HepG2 (cell line): ENCODE measurements around the gene ATIC. TPM values are rescaled to one million over a fixed set of nuclear protein-coding genes. Genes with fewer than 3 reads are reported as not detected.

Source experiments
- ATAC-seq: fragments of 200-7000 bp; cut with Tn5 transposase; 3 replicates; pipeline ENCODE4 v1.9.1; 2020; ENCODE audit warnings: mild to moderate bottlenecking, moderate library complexity
- BruUV-seq: library from RNA; stranded (reverse); fragments of 400-500 nt; replicated peaks from 2 replicates; lab custom pipeline; 2021; lab: Mats Ljungman, UMichigan
- CTCF ChIA-PET: fragments of 300-600 bp; formaldehyde crosslinking; extraction: SDS; loops from one replicate; lab custom pipeline; 2021; ENCODE audit warnings: low total read pairs, inconsistent platforms, low intra/inter-chr PET ratio; lab: Yijun Ruan, JAX
- POLR2A ChIA-PET: fragments of 350-600 bp; sonication (Branson Sonifier 250); formaldehyde crosslinking; loops from one replicate; lab custom pipeline; 2020; ENCODE audit warnings: antibody characterized with exemption, inconsistent platforms; lab: Yijun Ruan, JAX
- DNase-seq: peaks from one replicate; pipeline ENCODE4 v3.0.0-alpha.2; 2015; ENCODE audit warnings: low spot score
- FAIRE-seq: peaks from 3 replicates; lab custom pipeline; 2011; peaks lifted over from hg19 to GRCh38; lab: Jason Lieb, UNC
- H2AFZ ChIP-seq: one replicate; pipeline ENCODE4 v1.6.1; 2011; ENCODE audit warnings: low read length, inconsistent platforms
- H3K27ac ChIP-seq: fragments of 300-600 bp; 3 replicates; pipeline ENCODE4 v1.8.0; 2011; ENCODE audit warnings: mixed run types, mild to moderate bottlenecking, mixed read lengths, low read length, inconsistent platforms; ENCODE audit not compliant: insufficient read depth; ENCODE audit errors: extremely low read length
- H3K27me3 ChIP-seq, 2 experiments: fragments of 200-600 bp in 1 of 2; 2 replicates in 1 of 2; 3 replicates in 1 of 2; pipeline versions ENCODE4 v1.6.0 to v1.8.0; 2011; ENCODE audit warnings: low read length in 2 of 2, mild to moderate bottlenecking in 2 of 2, moderate library complexity in 2 of 2, inconsistent platforms in 1 of 2; ENCODE audit not compliant: insufficient read depth in 2 of 2, control insufficient read depth in 1 of 2
- H3K36me3 ChIP-seq, 2 experiments: fragments of 200-600 bp in 1 of 2; replicated peaks in 1 of 2; 2 replicates in 1 of 2; 3 replicates in 1 of 2; pipeline versions ENCODE4 v1.5.1 to v1.8.0; 2011; ENCODE audit warnings: low read length in 2 of 2, inconsistent platforms in 1 of 2; ENCODE audit not compliant: insufficient read depth in 2 of 2, control insufficient read depth in 1 of 2
- H3K4me1 ChIP-seq: 2 replicates; pipeline ENCODE4 v1.5.1; 2012; ENCODE audit warnings: low read length, inconsistent platforms; ENCODE audit not compliant: insufficient read depth
- H3K4me2 ChIP-seq: 2 replicates; pipeline ENCODE4 v1.6.0; 2011; ENCODE audit warnings: low read depth, low read length, inconsistent platforms
- H3K4me3 ChIP-seq, 3 experiments: fragments of 200-600 bp in 1 of 3; sonication (generic), shearing (Covaris generic) in 1 of 3; replicated peaks in 1 of 3; 2 replicates each; pipeline ENCODE4 v1.5.1; 2011 to 2016; ENCODE audit warnings: low read length in 3 of 3, inconsistent platforms in 2 of 3, low read depth in 2 of 3, mild to moderate bottlenecking in 2 of 3, control low read depth in 1 of 3, mixed read lengths in 1 of 3; ENCODE audit not compliant: insufficient read depth in 1 of 3
- H3K79me2 ChIP-seq: one replicate; pipeline ENCODE4 v1.6.1; 2011; ENCODE audit warnings: low read length, inconsistent platforms; ENCODE audit not compliant: insufficient read depth
- H3K9ac ChIP-seq: 2 replicates; pipeline ENCODE4 v1.6.0; 2011; ENCODE audit warnings: mild to moderate bottlenecking, low read depth, low read length, inconsistent platforms; ENCODE audit not compliant: insufficient read depth
- H3K9me3 ChIP-seq: 2 replicates; pipeline ENCODE4 v1.5.1; 2012; ENCODE audit warnings: mild to moderate bottlenecking, low read length
- H4K20me1 ChIP-seq: 2 replicates; pipeline ENCODE4 v1.6.0; 2011; ENCODE audit warnings: inconsistent platforms, mild to moderate bottlenecking, low read length, moderate library complexity; ENCODE audit not compliant: insufficient read depth
- CREB1 ChIP-seq, 2 experiments: fragments of 450-650 bp in 1 of 2; IDR thresholded peaks; 2 replicates each; pipeline ENCODE4 v1.6.1; 2016 to 2017; ENCODE audit warnings: control low read depth in 1 of 2, mild to moderate bottlenecking in 1 of 2, missing compliant biosample characterization in 1 of 2, missing genetic modification characterization in 1 of 2
- FOSL2 ChIP-seq: sonication (generic); formaldehyde crosslinking; IDR thresholded peaks from 2 replicates; pipeline ENCODE4 v1.4.0; 2020; ENCODE audit warnings: missing genetic modification reagents
- IRF2 ChIP-seq: IDR thresholded peaks from 2 replicates; pipeline ENCODE4 v1.6.1; 2018; ENCODE audit warnings: missing genetic modification reagents, missing compliant biosample characterization
- ONECUT2 ChIP-seq: sonication (generic); formaldehyde crosslinking; IDR thresholded peaks from 2 replicates; pipeline ENCODE4 v1.4.0; 2020; ENCODE audit warnings: missing genetic modification reagents
- PAF1 ChIP-seq: IDR thresholded peaks from 2 replicates; pipeline ENCODE4 v1.6.1; 2016; ENCODE audit warnings: missing genetic modification reagents, missing compliant biosample characterization
- POLR2A ChIP-seq, 2 experiments: IDR thresholded peaks; 2 replicates each; pipeline ENCODE4 v1.6.1; 2011; ENCODE audit warnings: low read depth in 2 of 2, low read length in 2 of 2, mild to moderate bottlenecking in 1 of 2, moderate library complexity in 1 of 2; ENCODE audit not compliant: insufficient read depth in 1 of 2
- POLR2AphosphoS2 ChIP-seq: IDR thresholded peaks from 2 replicates; pipeline ENCODE4 v1.6.1; 2011; ENCODE audit warnings: low read depth, low read length, improper control_type of control experiment
- POLR2AphosphoS5 ChIP-seq: IDR thresholded peaks from 2 replicates; pipeline ENCODE4 v1.6.1; 2012; ENCODE audit warnings: low read depth, low read length
- POLR2G ChIP-seq: fragments of 200-400 bp; formaldehyde crosslinking; IDR thresholded peaks from 2 replicates; pipeline ENCODE4 v1.6.1; 2018; ENCODE audit warnings: mild to moderate bottlenecking, low read depth, low read length, moderate library complexity
- SP1 ChIP-seq, 2 experiments: fragments of 450-650 bp in 1 of 2; sonication (generic) in 1 of 2; formaldehyde crosslinking in 1 of 2; IDR thresholded peaks; 2 replicates each; pipeline versions ENCODE4 v1.4.0 to v1.6.1; 2016 to 2020; ENCODE audit warnings: missing genetic modification reagents in 1 of 2
- SSRP1 ChIP-seq: IDR thresholded peaks from 2 replicates; pipeline ENCODE4 v1.6.1; 2016; ENCODE audit warnings: control low read depth
- ZSCAN22 ChIP-seq: sonication (generic); formaldehyde crosslinking; IDR thresholded peaks from 2 replicates; pipeline ENCODE4 v1.4.0; 2020; ENCODE audit warnings: mild to moderate bottlenecking, missing genetic modification reagents
- ZSCAN29 ChIP-seq: sonication (generic); formaldehyde crosslinking; conservative IDR thresholded peaks from 2 replicates; pipeline ENCODE4 v1.4.0; 2020; ENCODE audit warnings: mild to moderate bottlenecking, missing genetic modification reagents
- WGBS: methylation state at CpG from one replicate; pipeline ENCODE4 v1.1.6; 2017; ENCODE audit warnings: low lambda C conversion rate; 5-methylcytosine and 5-hydroxymethylcytosine counted together
- in situ Hi-C: cut with HindIII; loops from 2 replicates; pipeline ENCODE4 v1.10.0; 2017; ENCODE audit warnings: low pct_unique_long_range_greater_than_20kb; ENCODE audit not compliant: extremely low pct_ligation_motif_present
- intact Hi-C: fragments of 100-400 bp; cut with micrococcal nuclease; formaldehyde crosslinking; loops from one replicate; pipeline ENCODE4 v1.10.0; 2022; ENCODE audit not compliant: unreplicated experiment
- polyA plus RNA-seq, 8 experiments: library from polyadenylated mRNA; depleted of rRNA in 3 of 8; stranded (reverse) in 7 of 8; unstranded in 1 of 8; fragments of >200 nt; fragmentation: Illumina TruSeq in 4 of 8; extraction: Trizol in 4 of 8; gene quantifications; 2 replicates each; pipeline versions ENCODE4 v1.2.1 to v1.2.3, GENCODE V29; 2011 to 2016; ENCODE audit warnings: low read depth in 4 of 8, missing spikeins in 1 of 8, mixed read lengths in 1 of 8; ENCODE audit not compliant: insufficient read depth in 1 of 8
- total RNA-seq, 5 experiments: library from RNA; depleted of rRNA; stranded (reverse); fragments of >200 nt; fragmentation: Illumina TruSeq; extraction: Trizol; gene quantifications; 2 replicates each; pipeline ENCODE4 v1.2.3, GENCODE V29; 2016; ENCODE audit warnings: low read depth in 1 of 5
- TF ChIP-seq, protein P1 (sequence below): IDR thresholded peaks from 2 replicates; pipeline ENCODE4 v1.6.1; 2012; ENCODE audit warnings: low read length, improper control_type of control experiment
- TF ChIP-seq, protein P2 (sequence below): sonication (generic); formaldehyde crosslinking; IDR thresholded peaks from 2 replicates; pipeline ENCODE4 v1.9.0; 2022; ENCODE audit warnings: missing genetic modification reagents, mild to moderate bottlenecking, borderline replicate concordance

ATIC gene
- total and polyA plus RNA-seq, 2 of the 13 experiments (the other 11 are each of a cell fraction or from before 2014, with no cell fraction given): 89.8 to 146 TPM

DNA sequence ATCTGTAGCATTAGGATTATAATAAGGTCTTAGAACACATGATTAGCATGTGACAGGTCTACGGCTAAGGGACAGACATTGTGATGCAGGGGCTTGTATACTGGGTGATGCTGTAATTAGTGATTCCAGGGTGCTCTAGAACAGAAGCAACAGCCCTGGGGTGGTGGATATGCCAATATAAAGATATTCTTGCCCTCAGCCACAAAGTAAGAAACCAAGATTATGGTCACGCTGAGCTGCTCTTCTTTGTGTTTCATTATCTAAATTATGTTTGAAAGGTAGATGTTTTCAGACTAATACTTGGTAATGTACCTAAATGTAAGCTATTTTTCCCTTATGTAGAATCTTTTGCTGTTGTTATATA lies 78.7 kb downstream of the ATIC start (continued):
- TF ChIP-seq, protein P1, sequence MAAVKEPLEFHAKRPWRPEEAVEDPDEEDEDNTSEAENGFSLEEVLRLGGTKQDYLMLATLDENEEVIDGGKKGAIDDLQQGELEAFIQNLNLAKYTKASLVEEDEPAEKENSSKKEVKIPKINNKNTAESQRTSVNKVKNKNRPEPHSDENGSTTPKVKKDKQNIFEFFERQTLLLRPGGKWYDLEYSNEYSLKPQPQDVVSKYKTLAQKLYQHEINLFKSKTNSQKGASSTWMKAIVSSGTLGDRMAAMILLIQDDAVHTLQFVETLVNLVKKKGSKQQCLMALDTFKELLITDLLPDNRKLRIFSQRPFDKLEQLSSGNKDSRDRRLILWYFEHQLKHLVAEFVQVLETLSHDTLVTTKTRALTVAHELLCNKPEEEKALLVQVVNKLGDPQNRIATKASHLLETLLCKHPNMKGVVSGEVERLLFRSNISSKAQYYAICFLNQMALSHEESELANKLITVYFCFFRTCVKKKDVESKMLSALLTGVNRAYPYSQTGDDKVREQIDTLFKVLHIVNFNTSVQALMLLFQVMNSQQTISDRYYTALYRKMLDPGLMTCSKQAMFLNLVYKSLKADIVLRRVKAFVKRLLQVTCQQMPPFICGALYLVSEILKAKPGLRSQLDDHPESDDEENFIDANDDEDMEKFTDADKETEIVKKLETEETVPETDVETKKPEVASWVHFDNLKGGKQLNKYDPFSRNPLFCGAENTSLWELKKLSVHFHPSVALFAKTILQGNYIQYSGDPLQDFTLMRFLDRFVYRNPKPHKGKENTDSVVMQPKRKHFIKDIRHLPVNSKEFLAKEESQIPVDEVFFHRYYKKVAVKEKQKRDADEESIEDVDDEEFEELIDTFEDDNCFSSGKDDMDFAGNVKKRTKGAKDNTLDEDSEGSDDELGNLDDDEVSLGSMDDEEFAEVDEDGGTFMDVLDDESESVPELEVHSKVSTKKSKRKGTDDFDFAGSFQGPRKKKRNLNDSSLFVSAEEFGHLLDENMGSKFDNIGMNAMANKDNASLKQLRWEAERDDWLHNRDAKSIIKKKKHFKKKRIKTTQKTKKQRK: no peak
- 0 out of 2 replicates have a peak, but pooled peaks have one; percentile 7 for TF ChIP-seq POLR2AphosphoS5

DNA sequence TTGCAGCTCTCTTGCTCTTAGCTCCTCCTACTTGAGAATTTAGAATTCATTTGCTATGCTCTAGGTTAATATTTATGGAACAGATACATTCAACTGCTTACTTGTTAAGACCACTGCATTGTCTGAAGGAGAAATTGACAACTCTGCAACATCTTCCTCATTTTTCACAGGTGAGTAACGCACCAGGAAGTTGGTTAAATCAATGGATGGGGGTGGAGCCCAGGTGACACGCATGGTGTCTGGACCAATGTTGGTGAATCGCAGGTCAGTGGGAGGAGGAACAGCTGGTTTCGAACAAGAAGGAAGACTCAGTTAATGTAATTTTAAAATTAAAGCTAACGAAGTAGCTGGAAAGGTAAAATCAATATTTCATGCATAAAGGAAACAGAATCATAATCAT lies 79.7 kb downstream of the ATIC start:
- Histone ChIP-seq H3K4me3 (no peak overlapping the region), H4K20me1 (peaks cover 16% of the 10 kb centered on the region), H3K4me2 (no peak overlapping the region), H3K9ac (no peak overlapping the region), H3K27ac (peak overlapping the region; percentile 2), H3K4me1 (no peaks in the 10 kb centered on the region), H3K36me3 (peaks cover 56 to 97% of the 10 kb centered on the region in 2 experiments), H3K9me3 (no peaks in the 10 kb centered on the region), H3K79me2 (no peaks in the 10 kb centered on the region), H3K27me3 (no peaks in the 10 kb centered on the region), H2AFZ (no peak overlapping the region)
- ChIA-PET POLR2A (interaction anchor here (0.9 kb wide), 1 partner anchor 21 kb away, joined by 3 read pairs; no protein-coding TSS in a partner anchor), CTCF (no interaction called here)
- FAIRE-seq: no peak
- intact Hi-C loops (no loop called here), in situ Hi-C loops (no loop called here)
- no peak for DNase-seq
- ATAC-seq: no peak
- 98% methylated on average over 5 of the region's 5 CpGs for WGBS
- no TSS peak for BruUV-seq
- TF ChIP-seq POLR2G: peak; percentile 66; the same call in 1 of the 2 replicates
- peak; percentile 63 for TF ChIP-seq FOSL2 (CRISPR knock-in tag)
- TF ChIP-seq ZSCAN22: no peak
- peak in 1 of 2 experiments; percentile 43; a peak in 2 of 4 replicates for TF ChIP-seq POLR2A (IDR thresholded peaks at IDR 0.05; ENCODE audit: insufficient read depth in 1 of 2, low read depth in 2 of 2, low read length in 2 of 2)
- TF ChIP-seq SP1 (IDR thresholded peaks at IDR 0.05): no peak
- TF ChIP-seq SP1 (CRISPR knock-in tag; IDR thresholded peaks at IDR 0.05): 0 out of 2 replicates have a peak, but pooled peaks have one; percentile 26
- no peak for TF ChIP-seq IRF2 (CRISPR knock-in tag)
- peak; percentile 89 for TF ChIP-seq PAF1 (CRISPR knock-in tag)
- TF ChIP-seq ONECUT2 (CRISPR knock-in tag): 0 out of 2 replicates have a peak, but pooled peaks have one; percentile 27
- 0 out of 2 replicates have a peak, but pooled peaks have one; percentile 28 for TF ChIP-seq POLR2AphosphoS2
- TF ChIP-seq ZSCAN29: no peak
- TF ChIP-seq SSRP1: peak; percentile 90; the same call in 1 of the 2 replicates
- TF ChIP-seq, protein P2, sequence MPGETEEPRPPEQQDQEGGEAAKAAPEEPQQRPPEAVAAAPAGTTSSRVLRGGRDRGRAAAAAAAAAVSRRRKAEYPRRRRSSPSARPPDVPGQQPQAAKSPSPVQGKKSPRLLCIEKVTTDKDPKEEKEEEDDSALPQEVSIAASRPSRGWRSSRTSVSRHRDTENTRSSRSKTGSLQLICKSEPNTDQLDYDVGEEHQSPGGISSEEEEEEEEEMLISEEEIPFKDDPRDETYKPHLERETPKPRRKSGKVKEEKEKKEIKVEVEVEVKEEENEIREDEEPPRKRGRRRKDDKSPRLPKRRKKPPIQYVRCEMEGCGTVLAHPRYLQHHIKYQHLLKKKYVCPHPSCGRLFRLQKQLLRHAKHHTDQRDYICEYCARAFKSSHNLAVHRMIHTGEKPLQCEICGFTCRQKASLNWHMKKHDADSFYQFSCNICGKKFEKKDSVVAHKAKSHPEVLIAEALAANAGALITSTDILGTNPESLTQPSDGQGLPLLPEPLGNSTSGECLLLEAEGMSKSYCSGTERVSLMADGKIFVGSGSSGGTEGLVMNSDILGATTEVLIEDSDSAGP (CRISPR knock-in tag): no peak
- no peak for TF ChIP-seq CREB1 (IDR thresholded peaks at IDR 0.05)
- TF ChIP-seq CREB1 (CRISPR knock-in tag; IDR thresholded peaks at IDR 0.05): peak; percentile 36; the same call in 1 of the 2 replicates
